D341Med (cell line): Measurements from ENCODE around the gene ZNF580.

Experiments
- DNase-seq: peaks from one replicate; pipeline ENCODE4 v3.0.0; 2012; ENCODE audit warnings: low spot score

The ZNF580 gene

GRCh38 chr19:55679343-55680257 is 38.8 kb downstream of the ZNF580 start:
- DNase-seq, result no peak

DNA sequence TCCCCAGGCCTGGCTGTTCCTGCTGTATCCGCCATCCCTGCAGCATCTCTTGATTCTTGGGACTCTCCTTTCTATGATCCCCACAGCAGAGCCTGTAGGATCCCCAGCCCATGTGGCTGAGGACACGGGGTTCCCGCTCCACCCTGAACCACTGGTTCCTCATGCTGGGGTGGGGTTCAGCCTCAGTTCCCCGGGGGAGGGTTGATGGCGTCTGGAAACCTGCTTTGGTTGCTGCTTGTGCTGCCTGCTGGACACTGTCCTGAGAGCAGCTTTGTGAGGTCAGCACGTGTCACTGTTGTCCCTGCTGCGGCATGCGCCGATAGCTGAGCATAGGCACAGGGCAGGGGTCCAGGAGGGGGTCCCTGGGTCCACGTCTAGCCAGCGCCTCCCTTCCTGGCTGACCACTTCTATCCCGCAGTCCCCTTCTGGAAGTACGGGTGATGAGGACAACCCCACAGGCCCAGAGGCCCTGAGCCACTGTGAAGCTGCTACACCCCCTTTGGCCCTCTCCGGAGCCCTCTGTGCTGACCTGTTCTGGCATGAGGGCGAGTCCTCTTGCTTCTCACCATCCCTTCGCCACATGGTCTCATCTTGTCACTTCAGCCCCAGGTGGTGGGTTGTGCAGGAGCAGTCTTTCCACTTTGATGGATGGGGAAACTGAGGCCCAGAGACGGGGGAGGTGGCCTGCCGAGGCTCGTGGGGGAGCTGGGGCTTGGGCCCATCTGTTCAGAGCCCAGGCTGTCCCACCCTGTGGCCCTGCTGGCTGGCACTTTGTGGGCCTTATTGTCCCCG is 39.7 kb downstream of the ZNF580 start:
- DNase-seq, result no peak

DNA sequence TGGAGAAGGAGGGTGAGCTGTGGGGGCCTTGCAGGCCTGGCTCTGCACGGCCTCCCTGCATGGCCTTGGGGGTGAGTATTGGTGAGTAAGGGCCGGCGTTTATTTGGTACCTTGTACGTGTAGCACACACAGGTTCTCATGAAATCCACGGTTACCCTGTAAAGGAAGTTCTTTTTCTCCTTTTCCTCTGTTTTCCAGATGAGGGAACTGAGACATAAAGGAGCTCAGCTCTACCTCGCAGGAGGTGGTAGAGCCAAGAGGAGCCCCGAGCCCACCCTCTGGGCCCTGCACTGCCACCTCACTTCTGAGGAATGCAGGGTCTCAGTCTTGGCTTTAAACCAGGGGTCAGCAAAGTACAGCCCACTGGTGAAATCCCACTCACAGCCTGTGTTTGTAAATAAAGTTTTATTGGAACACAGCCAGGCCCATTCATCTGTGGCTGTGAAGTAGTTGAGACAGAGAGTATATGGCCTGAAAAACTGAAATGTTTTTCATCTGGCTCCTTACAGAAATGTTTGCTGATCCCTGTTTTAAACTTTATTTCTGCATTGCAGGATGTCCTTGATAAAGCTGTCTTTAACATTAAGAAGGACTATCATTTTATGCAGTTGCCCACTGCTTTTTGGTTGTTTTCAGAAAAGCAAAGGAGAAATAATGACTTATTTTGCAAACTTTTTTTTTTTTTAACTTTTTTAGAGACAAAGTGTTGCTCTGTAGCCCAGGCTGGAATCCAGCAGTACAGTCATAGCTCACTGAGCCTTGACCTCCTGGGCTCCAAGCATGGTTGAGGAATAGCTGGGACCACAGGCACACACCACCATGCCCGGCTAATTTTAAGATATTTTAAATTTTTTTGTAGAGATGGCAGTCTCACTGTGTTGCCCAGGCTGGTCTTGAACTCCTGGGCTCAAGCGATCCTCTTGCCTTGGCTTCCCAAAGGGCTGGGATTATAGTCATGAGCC is 40.6 kb downstream of the ZNF580 start:
- no peak for DNase-seq

GRCh38 chr19:55683449-55684261 is 42.9 kb downstream of the ZNF580 start:
- no peak for DNase-seq

- no peak for DNase-seq
These were observed 44.3 kb downstream of the ZNF580 start for GRCh38 chr19:55684946-55685681.

- no peak for DNase-seq
These were observed 45.0 kb downstream of the ZNF580 start for GRCh38 chr19:55685776-55686175.

DNA sequence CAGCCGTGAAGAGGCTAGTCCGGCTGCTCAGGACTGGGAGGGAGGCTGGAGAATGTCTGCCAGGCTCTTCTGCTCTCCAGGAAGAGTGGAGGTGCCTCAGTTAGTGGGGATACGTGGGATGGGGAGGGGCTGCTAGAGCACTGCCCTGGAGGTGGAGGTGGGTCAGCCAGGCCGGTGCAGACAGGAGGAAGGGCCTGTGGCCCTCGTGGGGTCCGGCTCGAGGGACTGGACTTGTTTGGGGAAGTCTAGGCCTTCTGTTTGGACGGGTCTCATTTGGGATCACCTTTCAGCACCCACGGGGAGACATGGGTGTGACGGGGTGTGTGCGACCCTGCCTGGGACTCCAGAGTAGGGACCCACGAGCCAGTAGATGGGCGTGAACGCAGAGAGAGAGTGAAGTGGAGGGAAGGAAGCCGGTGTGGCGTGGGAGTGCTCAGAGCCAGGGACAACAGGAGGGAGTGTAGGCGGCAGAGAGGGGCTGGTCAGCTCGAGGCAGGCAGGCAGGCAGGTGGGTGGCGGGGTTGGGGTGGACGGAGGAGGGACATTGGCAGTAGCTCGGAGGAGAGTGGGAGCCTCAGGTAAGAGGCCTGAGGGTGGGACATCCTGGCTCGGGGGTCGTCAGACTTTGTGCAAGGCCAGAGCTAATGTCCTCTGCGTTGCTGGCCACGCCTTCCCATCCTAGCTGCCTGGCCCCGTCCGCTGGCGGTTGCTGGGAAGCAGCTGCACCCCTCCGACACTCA is 45.7 kb downstream of the ZNF580 start:
- no peak for DNase-seq

- DNase-seq, result no peak
These were observed 46.7 kb downstream of the ZNF580 start for GRCh38 chr19:55687281-55688201.

DNA sequence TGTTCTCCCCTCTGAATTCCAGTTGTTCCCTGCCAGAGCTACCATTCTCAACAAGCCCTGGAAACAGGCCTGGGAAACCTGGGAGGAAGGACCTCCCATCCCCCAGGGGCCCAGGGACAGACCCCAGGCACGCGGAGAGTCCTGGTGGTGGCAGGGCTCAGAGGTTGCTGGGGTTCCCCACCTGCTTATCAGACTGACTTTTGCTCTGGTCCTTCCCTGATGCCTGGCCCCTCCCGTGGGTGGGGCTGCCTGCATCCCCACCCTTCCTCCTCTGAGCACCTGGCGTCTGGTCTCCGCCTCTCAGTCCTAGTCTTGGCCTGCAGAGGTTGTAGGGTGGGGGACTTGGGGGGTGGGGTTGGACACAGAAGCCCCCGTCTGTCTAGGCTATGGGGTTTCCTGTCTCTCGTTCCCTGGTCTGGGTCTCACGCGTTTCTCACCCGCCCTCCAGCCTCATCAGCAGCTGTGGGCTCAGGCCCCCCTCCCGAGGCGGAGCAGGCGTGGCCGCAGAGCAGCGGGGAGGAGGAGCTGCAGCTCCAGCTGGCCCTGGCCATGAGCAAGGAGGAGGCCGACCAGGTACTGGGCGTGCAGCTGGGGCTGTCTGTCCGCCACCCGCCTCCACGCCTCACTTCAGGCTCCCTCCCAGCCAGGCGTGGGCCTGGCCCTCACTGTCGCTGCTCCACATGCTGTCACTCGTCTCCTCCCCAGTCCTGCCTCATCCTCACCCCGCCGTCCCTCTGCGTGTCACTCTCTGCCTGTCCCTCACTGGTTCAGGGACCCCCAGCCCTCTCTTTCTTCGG is 47.8 kb downstream of the ZNF580 start:
- no peak for DNase-seq

DNA sequence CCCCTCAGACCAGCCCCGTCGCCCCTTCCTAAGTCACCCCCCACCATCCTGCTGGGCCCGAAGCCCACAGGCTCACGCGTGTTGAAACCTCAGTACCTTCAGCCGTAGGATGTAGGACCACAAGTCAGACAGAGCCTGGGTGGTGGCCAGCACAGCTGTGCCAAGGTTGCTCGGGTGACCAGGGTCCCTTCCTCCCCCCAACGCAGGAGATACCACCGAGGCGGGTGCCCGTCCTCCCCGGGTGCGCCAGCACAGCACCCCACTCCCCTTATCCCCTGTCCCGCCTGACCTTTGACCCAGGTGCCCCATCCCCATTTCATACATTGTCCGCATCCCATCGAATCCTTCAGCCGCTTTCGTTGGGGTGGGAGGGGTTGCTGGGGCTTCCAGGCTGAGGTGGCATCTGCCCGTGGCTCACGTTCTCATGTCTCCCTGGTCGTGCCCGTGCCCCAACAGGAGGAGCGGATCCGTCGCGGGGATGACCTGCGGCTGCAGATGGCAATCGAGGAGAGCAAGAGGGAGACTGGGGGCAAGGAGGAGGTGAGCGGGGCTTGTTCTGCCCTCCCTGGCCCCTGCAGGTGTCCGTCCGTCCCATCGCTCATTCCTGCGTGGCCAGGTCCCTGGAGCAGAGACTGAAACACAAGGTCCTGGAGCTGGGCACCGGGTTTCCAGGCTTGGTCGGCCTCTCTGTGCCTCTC is 48.8 kb downstream of the ZNF580 start:
- no peak for DNase-seq

DNA sequence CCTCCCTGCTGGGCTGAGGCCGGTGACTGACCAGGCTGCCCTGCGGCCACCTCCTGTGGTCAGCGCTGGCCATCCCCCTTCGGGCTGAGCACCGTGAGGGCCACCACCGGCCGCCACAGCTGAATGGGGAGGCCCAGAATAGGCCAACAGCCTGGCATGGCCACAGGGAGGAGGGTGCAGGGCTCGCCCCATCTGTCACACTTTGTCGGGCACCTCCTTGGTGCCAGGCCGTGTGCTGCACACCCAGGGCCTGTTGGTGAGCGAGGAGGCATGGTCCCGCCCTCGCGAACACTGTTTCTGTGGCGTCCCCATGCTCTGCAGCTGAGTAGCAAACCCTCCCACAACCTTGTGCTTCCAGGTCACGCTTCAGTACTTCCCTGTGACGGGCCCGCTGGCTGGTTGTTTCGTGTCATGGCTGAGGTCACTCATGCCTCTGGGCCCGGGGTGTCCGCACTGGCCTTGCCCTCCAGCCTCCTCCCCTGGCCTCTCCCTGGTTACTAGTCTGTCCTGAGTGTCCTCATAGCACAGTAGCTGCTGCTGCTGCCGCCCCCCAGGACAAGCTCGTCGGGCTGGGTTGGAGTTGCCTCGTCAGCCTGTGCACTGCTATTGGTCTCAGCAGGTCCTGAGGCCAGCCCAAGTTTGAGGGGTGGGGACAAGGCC is 49.4 kb downstream of the ZNF580 start:
- DNase-seq, result no peak

GRCh38 chr19:55690769-55691545 is 50.2 kb downstream of the ZNF580 start:
- DNase-seq, result no peak

DNA sequence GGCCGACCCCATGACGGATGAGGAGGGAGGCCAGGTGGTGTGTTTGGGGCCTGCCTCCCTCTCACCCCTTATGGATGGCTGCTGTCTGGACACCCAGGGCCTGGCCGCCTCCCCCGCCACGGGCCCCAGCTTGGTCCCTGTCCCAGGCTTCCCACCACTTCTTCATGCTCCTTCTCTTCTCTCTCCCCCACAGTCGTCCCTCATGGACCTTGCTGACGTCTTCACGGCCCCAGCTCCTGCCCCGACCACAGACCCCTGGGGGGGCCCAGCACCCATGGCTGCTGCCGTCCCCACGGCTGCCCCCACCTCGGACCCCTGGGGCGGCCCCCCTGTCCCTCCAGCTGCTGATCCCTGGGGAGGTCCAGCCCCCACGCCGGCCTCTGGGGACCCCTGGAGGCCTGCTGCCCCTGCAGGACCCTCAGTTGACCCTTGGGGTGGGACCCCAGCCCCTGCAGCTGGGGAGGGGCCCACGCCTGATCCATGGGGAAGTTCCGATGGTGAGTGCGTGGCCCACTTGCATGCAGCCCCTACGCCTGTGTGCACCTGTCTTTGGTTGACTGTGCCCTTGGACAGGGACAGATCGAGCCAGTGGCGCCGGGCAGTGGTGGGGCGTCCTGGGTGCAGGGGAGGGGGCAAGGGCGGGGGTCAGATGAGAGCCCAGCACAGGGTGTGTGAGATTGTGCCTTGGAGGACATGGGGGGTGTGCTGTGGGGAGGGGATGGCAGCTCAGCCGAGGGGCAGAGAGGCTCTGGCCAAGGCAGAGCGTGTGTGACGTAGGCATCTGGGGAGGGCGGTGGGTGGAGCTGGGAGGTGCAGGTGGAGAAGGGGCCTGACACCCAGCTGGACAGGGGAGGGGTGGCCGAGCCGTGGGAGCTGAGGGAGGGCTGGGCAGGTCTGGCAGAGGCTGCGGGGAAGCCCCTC is 51.0 kb downstream of the ZNF580 start:
- DNase-seq, result no peak

GRCh38 chr19:55692681-55693081 is 51.9 kb downstream of the ZNF580 start:
- DNase-seq, result no peak
